Measurements from ENCODE around the gene LRTM1. TPM values are rescaled to one million over a fixed set of nuclear protein-coding genes. Genes with fewer than 3 reads are reported as not detected.

The LRTM1 gene
- polyA plus RNA-seq, 2 of the 4 experiments (the other 2 are of a cell fraction) = not detected

- H3K9me3 ChIP-seq = no peaks in the 10 kb centered on the region
- ATAC-seq (no peak), FAIRE-seq (no peak), DNase-seq (ENCODE audit: low read depth in 1 of 2, low spot score in 1 of 2) (no peak)
- TF ChIP-seq HOXB13 (CRISPR knock-in tag; IDR thresholded peaks at IDR 0.05; ENCODE audit: low read depth) (no peak), RCOR1 (IDR thresholded peaks at IDR 0.05; ENCODE audit: low read depth, low read length) (no peak), ZNF302 (CRISPR knock-in tag; IDR thresholded peaks at IDR 0.05) (no peak), RAD21 (conservative IDR thresholded peaks at IDR 0.05 in 1 of 2, IDR thresholded peaks at IDR 0.05 in 1 of 2) (no peak), JUN (IDR thresholded peaks at IDR 0.05) (no peak), BHLHE40 (IDR thresholded peaks at IDR 0.05; ENCODE audit: low read depth, low read length) (no peak), HEYL (CRISPR knock-in tag; IDR thresholded peaks at IDR 0.05) (no peak), POLR2AphosphoS2 (conservative IDR thresholded peaks at IDR 0.05; ENCODE audit: low read length) (no peak), EHMT2 (IDR thresholded peaks at IDR 0.05; ENCODE audit: low read depth) (no peak), BCL3 (IDR thresholded peaks at IDR 0.05) (no peak), ZC3H11A (IDR thresholded peaks at IDR 0.05) (no peak), HDAC2 (IDR thresholded peaks at IDR 0.05) (no peak)
- ChIA-PET POLR2A (no interaction called here), CTCF (no interaction called here)
- H3K4me2 ChIP-seq = no peak overlapping the region
- H3K4me3 ChIP-seq = no peak overlapping the region
- no peak overlapping the region for H3K27ac ChIP-seq
- 78% methylated on average over 2 of the region's 2 CpGs for WGBS (ENCODE audit: missing lambda C conversion rate)
- H3K4me1 ChIP-seq = no peaks in the 10 kb centered on the region
These were observed 13.1 kb upstream of the LRTM1 start for GRCh38 chr3:54940971-54941370.

GRCh38 chr3:54939557-54940300 is 11.9 kb upstream of the LRTM1 start:
- no peaks in the 10 kb centered on the region for H3K4me1 ChIP-seq
- no peak overlapping the region for H3K4me2 ChIP-seq
- no peak for DNase-seq (ENCODE audit: low read depth in 1 of 2, low spot score in 1 of 2)
- TF ChIP-seq BCL3 (IDR thresholded peaks at IDR 0.05) (no peak), MYC (IDR thresholded peaks at IDR 0.05; ENCODE audit: borderline replicate concordance, low read length) (no peak), HOXA7 (CRISPR knock-in tag; IDR thresholded peaks at IDR 0.05) (no peak), REST (IDR thresholded peaks at IDR 0.05) (no peak), SMC3 (IDR thresholded peaks at IDR 0.05) (no peak), RNF2 (IDR thresholded peaks at IDR 0.05; ENCODE audit: borderline replicate concordance, low read depth) (no peak), MAZ (IDR thresholded peaks at IDR 0.05; ENCODE audit: borderline replicate concordance, low read depth, low read length) (no peak), ZNF302 (CRISPR knock-in tag; IDR thresholded peaks at IDR 0.05) (no peak), FOSB (CRISPR knock-in tag; IDR thresholded peaks at IDR 0.05) (no peak), CHD4 (IDR thresholded peaks at IDR 0.05; ENCODE audit: borderline replicate concordance) (no peak), ATOH8 (CRISPR knock-in tag; IDR thresholded peaks at IDR 0.05; ENCODE audit: low read depth) (no peak), KDM5A (IDR thresholded peaks at IDR 0.05) (no peak), JUN (IDR thresholded peaks at IDR 0.05) (no peak), JUNB (IDR thresholded peaks at IDR 0.05) (no peak), SREBF2 (IDR thresholded peaks at IDR 0.05) (no peak)
- H3K27ac ChIP-seq = no peak overlapping the region
- CTCF ChIA-PET = no interaction called here
- POLR2A ChIA-PET = no interaction called here
- no peak for ATAC-seq
- 0% methylated on average over 3 of the region's 6 CpGs for WGBS (ENCODE audit: missing lambda C conversion rate)
- FAIRE-seq = no peak
- H3K4me3 ChIP-seq = no peak overlapping the region
- no peaks in the 10 kb centered on the region for H3K9me3 ChIP-seq

All from A549 (cell line).